ENCODE measurements around the gene BRD4. TPM values are rescaled to one million over a fixed set of nuclear protein-coding genes. Genes with fewer than 3 reads are reported as not detected.

BRD4 gene
- total and polyA plus RNA-seq, 2 of the 13 experiments (the other 11 are each of a cell fraction or from before 2014, with no cell fraction given) = 10.5 to 11.4 TPM

GRCh38 chr19:15296353-15296752 lies 36.0 kb downstream of the BRD4 start (continued):
- TF ChIP-seq RERE (CRISPR knock-in tag; IDR thresholded peaks at IDR 0.05; ENCODE audit: low read depth) = 0 out of 2 replicates have a peak, but pooled peaks have one; percentile 2
- peak; percentile 35; the same call in 1 of the 2 replicates for TF ChIP-seq RBFOX2 (IDR thresholded peaks at IDR 0.05; ENCODE audit: low read depth, low read length)
- 0 out of 2 replicates have a peak, but pooled peaks have one; percentile 41 for TF ChIP-seq ZNF546 (CRISPR knock-in tag; conservative IDR thresholded peaks at IDR 0.05)
- no peak for TF ChIP-seq KLF11 (CRISPR knock-in tag; IDR thresholded peaks at IDR 0.05)
- 0 out of 2 replicates have a peak, but pooled peaks have one; percentile 72 for TF ChIP-seq ZSCAN5A (CRISPR knock-in tag; IDR thresholded peaks at IDR 0.05; ENCODE audit: borderline replicate concordance)
- no peak for TF ChIP-seq HBP1 (CRISPR knock-in tag; IDR thresholded peaks at IDR 0.05; ENCODE audit: low read depth)
- TF ChIP-seq RBM22 (optimal IDR thresholded peaks at IDR 0.05; ENCODE audit: low read length) = peak; percentile 94
- no peak for TF ChIP-seq MYPOP (CRISPR knock-in tag; IDR thresholded peaks at IDR 0.05)
- peak in 1 of 2 experiments; percentile 21; a peak in 2 of 4 replicates for TF ChIP-seq POLR2A (IDR thresholded peaks at IDR 0.05; ENCODE audit: insufficient read depth in 1 of 2, low read depth in 2 of 2, low read length in 2 of 2)
- TF ChIP-seq TFDP1 (CRISPR knock-in tag; IDR thresholded peaks at IDR 0.05; ENCODE audit: borderline replicate concordance) = peak; percentile 44; the same call in 1 of the 2 replicates
